Common myeloid progenitor, CD34-positive (primary cell): ENCODE measurements around the gene MFAP4.

Experiments
- CTCF ChIA-PET: fragments of 350-600 bp; sonication (Branson Sonifier 250); formaldehyde crosslinking; loops from one replicate; lab custom pipeline; 2021; ENCODE audit warnings: antibody characterized with exemption; lab: Charles Lee
- POLR2A ChIA-PET: fragments of 350-600 bp; sonication (Branson Sonifier 250); formaldehyde crosslinking; loops from one replicate; lab custom pipeline; 2021; ENCODE audit warnings: antibody characterized with exemption; lab: Charles Lee
- DNase-seq, 3 donors: peaks; one replicate each; pipeline versions ENCODE4 v3.0.0 to v3.0.0-alpha.2; 2013
- H3K27ac ChIP-seq, 2 experiments: 1 replicate in 1 of 2; 2 replicates in 1 of 2; pipeline ENCODE4 v1.7.0; 2013; ENCODE audit warnings: inconsistent platforms in 2 of 2, low read length in 2 of 2, mild to moderate bottlenecking in 2 of 2, low read depth in 1 of 2, moderate library complexity in 1 of 2; ENCODE audit not compliant: severe bottlenecking in 2 of 2, insufficient read depth in 1 of 2, poor library complexity in 1 of 2
- H3K27me3 ChIP-seq, 5 experiments: replicated peaks in 2 of 5; 1 replicate in 3 of 5; 2 replicates in 2 of 5; pipeline versions ENCODE4 v1.6.1 to v1.7.0; 2013; ENCODE audit warnings: low read length in 4 of 5, mild to moderate bottlenecking in 2 of 5, moderate library complexity in 2 of 5, inconsistent platforms in 1 of 5; ENCODE audit not compliant: insufficient read depth in 5 of 5, control insufficient read depth in 4 of 5
- H3K36me3 ChIP-seq, 4 experiments: 1 replicate in 2 of 4; 2 replicates in 2 of 4; pipeline versions ENCODE4 v1.6.1 to v1.7.0; 2013; ENCODE audit warnings: low read length in 3 of 4, control low read depth in 1 of 4, mild to moderate bottlenecking in 1 of 4; ENCODE audit not compliant: control insufficient read depth in 4 of 4, insufficient read depth in 4 of 4
- H3K4me1 ChIP-seq, 4 experiments: 1 replicate in 3 of 4; 2 replicates in 1 of 4; pipeline versions ENCODE4 v1.6.1 to v1.7.1; 2013; ENCODE audit warnings: low read length in 3 of 4, mild to moderate bottlenecking in 3 of 4, control low read depth in 1 of 4, inconsistent platforms in 1 of 4, moderate library complexity in 1 of 4; ENCODE audit not compliant: control insufficient read depth in 4 of 4, insufficient read depth in 4 of 4; ENCODE audit errors: control extremely low read depth in 1 of 4
- H3K4me3 ChIP-seq, 7 experiments: 1 replicate in 4 of 7; 2 replicates in 3 of 7; pipeline versions ENCODE4 v1.5.1 to v1.7.0; 2013; ENCODE audit warnings: mild to moderate bottlenecking in 7 of 7, low read length in 6 of 7, moderate library complexity in 6 of 7, inconsistent platforms in 2 of 7, low read depth in 2 of 7, control low read depth in 1 of 7; ENCODE audit not compliant: insufficient read depth in 4 of 7, control insufficient read depth in 1 of 7; ENCODE audit errors: extremely low read depth in 1 of 7
- H3K9me3 ChIP-seq, 5 experiments: 1 replicate in 4 of 5; 2 replicates in 1 of 5; pipeline versions ENCODE4 v1.6.1 to v1.7.1; 2013; ENCODE audit warnings: low read length in 4 of 5, mild to moderate bottlenecking in 2 of 5, inconsistent platforms in 1 of 5, low read depth in 1 of 5, moderate library complexity in 1 of 5; ENCODE audit not compliant: control insufficient read depth in 4 of 5, insufficient read depth in 2 of 5; ENCODE audit errors: control extremely low read depth in 1 of 5
- WGBS: methylation state at CpG from one replicate; pipeline ENCODE4 v1.1.5; 2013; ENCODE audit not compliant: insufficient coverage; 5-methylcytosine and 5-hydroxymethylcytosine counted together

The MFAP4 gene

GRCh38 chr17:19392303-19392702 lies 5.3 kb upstream of the MFAP4 start:
- ChIA-PET POLR2A (no interaction called here), CTCF (interaction anchor here (0.8 to 1.2 kb wide), 2 partner anchors 8 to 29 kb away, joined by 3 to 4 read pairs; partner anchors contain the start of gene B9D1)
- Histone ChIP-seq H3K36me3 (no peaks in the 10 kb centered on the region), H3K9me3 (no peaks in the 10 kb centered on the region), H3K4me1 (peaks cover 0 to 17% (median 12%) of the 10 kb centered on the region in 4 experiments), H3K4me3 (no peak overlapping the region), H3K27me3 (no peaks in the 10 kb centered on the region), H3K27ac (no peak overlapping the region)
- no peak for DNase-seq
- 93% methylated on average over 5 of the region's 7 CpGs for WGBS

GRCh38 chr17:19391432-19391831 lies 4.4 kb upstream of the MFAP4 start:
- DNase-seq, result no peak
- CTCF ChIA-PET, result no interaction called here
- POLR2A ChIA-PET, result interaction anchor here (0.5 kb wide), 1 partner anchor 42 kb away, joined by 3 read pairs; no protein-coding TSS in a partner anchor
- no peak overlapping the region for H3K4me3 ChIP-seq
- H3K27me3 ChIP-seq, result no peaks in the 10 kb centered on the region
- no peaks in the 10 kb centered on the region for H3K36me3 ChIP-seq
- no peak overlapping the region for H3K27ac ChIP-seq
- H3K9me3 ChIP-seq, result no peaks in the 10 kb centered on the region
- H3K4me1 ChIP-seq, result peaks cover 0 to 25% (median 20%) of the 10 kb centered on the region in 4 experiments
- WGBS, result 97% methylated on average over 4 of the region's 7 CpGs

- H3K4me1 ChIP-seq, result peaks cover under 1 to 29% (median 25%) of the 10 kb centered on the region in 4 experiments
- CTCF ChIA-PET, result interaction anchor here (1.5 kb wide), 1 partner anchor 13 kb away, joined by 4 read pairs; the partner anchor contains the start of gene MAPK7
- no peaks in the 10 kb centered on the region for H3K27me3 ChIP-seq
- no peak for DNase-seq
- no peaks in the 10 kb centered on the region for H3K9me3 ChIP-seq
- no peak overlapping the region for H3K27ac ChIP-seq
- POLR2A ChIA-PET, result no interaction called here
- H3K36me3 ChIP-seq, result no peaks in the 10 kb centered on the region
- 100% methylated on average over 1 of the region's 2 CpGs for WGBS
- no peak overlapping the region for H3K4me3 ChIP-seq
Observed at GRCh38 chr17:19390951-19391350, 4.0 kb upstream of the MFAP4 start.

GRCh38 chr17:19388791-19389785 lies 2.1 kb upstream of the MFAP4 start:
- POLR2A ChIA-PET, result interaction anchor here (1.4 kb wide), 1 partner anchor 11 kb away, joined by 9 read pairs; the partner anchor contains the start of gene MAPK7
- H3K27me3 ChIP-seq, result no peaks in the 10 kb centered on the region
- 83% methylated on average over 3 of the region's 5 CpGs for WGBS

GRCh38 chr17:19387921-19388521 lies 1.0 kb upstream of the MFAP4 start:
- ChIA-PET CTCF (interaction anchor here (1.0 to 2.4 kb wide), 5 partner anchors 10 to 25 kb away, joined by 3 to 8 read pairs (median 5); partner anchors contain the start of genes B9D1 and MAPK7), POLR2A (no interaction called here)
- H3K4me1 ChIP-seq, result peaks cover 5 to 51% (median 44%) of the 10 kb centered on the region in 4 experiments
- no peak overlapping the region for H3K27ac ChIP-seq
- no peak for DNase-seq
- H3K9me3 ChIP-seq, result no peaks in the 10 kb centered on the region
- H3K36me3 ChIP-seq, result peaks cover 0 to 10% (median 6%) of the 10 kb centered on the region in 4 experiments
- no peaks in the 10 kb centered on the region for H3K27me3 ChIP-seq
- no peak overlapping the region for H3K4me3 ChIP-seq
- no CpG with 5 or more reads among the region's 2 CpGs for WGBS

More at GRCh38 chr17:19388791-19389785, 2.1 kb upstream of the MFAP4 start:
- Histone ChIP-seq H3K9me3 (no peaks in the 10 kb centered on the region), H3K36me3 (peaks cover 0 to under 1% (median 0%) of the 10 kb centered on the region in 4 experiments), H3K4me3 (no peak overlapping the region), H3K4me1 (peaks cover 5 to 48% (median 42%) of the 10 kb centered on the region in 4 experiments), H3K27ac (no peak overlapping the region)
- CTCF ChIA-PET, result interaction anchor here (1.0 to 2.4 kb wide), 8 partner anchors 9 to 58 kb away, joined by 3 to 8 read pairs (median 4); partner anchors contain the start of genes B9D1 and MAPK7
- DNase-seq, result no peak

GRCh38 chr17:19386051-19386929 lies 700 bp downstream of the MFAP4 start:
- Histone ChIP-seq H3K27me3 (no peaks in the 10 kb centered on the region), H3K27ac (no peak overlapping the region), H3K36me3 (peaks cover 8 to 26% (median 11%) of the 10 kb centered on the region in 4 experiments), H3K9me3 (no peaks in the 10 kb centered on the region), H3K4me1 (peaks cover 5 to 51% (median 43%) of the 10 kb centered on the region in 4 experiments), H3K4me3 (peak overlapping the region in 3 of 7 experiments; percentile 1 to 43 (median 8))
- ChIA-PET CTCF (interaction anchor here (0.7 to 1.7 kb wide), 5 partner anchors 16 to 61 kb away, joined by 3 read pairs; partner anchors contain the start of gene B9D1), POLR2A (interaction anchor here (0.7 kb wide), 1 partner anchor 1414 kb away, joined by 3 read pairs; the partner anchor contains the start of gene TOM1L2)
- WGBS, result 54% methylated on average over 16 of the region's 20 CpGs
- peak in 2 of 3 donors; percentile 53 to 61 for DNase-seq
